HG02884 (cell line): Measurements from ENCODE around the gene C2CD3.

Source experiments
- ATAC-seq: cut with Tn5 transposase; IDR thresholded peaks from one replicate; pipeline ENCODE4 v1.9.1; 2021; ENCODE audit warnings: mild to moderate bottlenecking, moderate library complexity; ENCODE audit not compliant: unreplicated experiment

Gene C2CD3

GRCh38 chr11:73983741-73984538 lies 186.9 kb downstream of the C2CD3 start:
- no peak for ATAC-seq

- ATAC-seq, result peak; percentile 69
Observed at GRCh38 chr11:73982990-73983740, 187.6 kb downstream of the C2CD3 start.

- ATAC-seq, result peak; percentile 34
Observed at GRCh38 chr11:73982595-73982989, 188.2 kb downstream of the C2CD3 start, which contains the start of gene UCP2. TSS of gene UCP2 (minus strand) at chr11:73982843. CDS start at chr11:73978378, 4,465 bp downstream.

GRCh38 chr11:73981051-73981805 lies 189.6 kb downstream of the C2CD3 start:
- ATAC-seq, result no peak

- ATAC-seq, result peak; percentile 46
Observed at GRCh38 chr11:73980001-73980961, 190.5 kb downstream of the C2CD3 start.

- ATAC-seq, result no peak
Observed at GRCh38 chr11:73978576-73979086, 192.2 kb downstream of the C2CD3 start.

GRCh38 chr11:73977856-73978519 lies 192.8 kb downstream of the C2CD3 start:
- ATAC-seq, result no peak

GRCh38 chr11:73976451-73977151 lies 194.2 kb downstream of the C2CD3 start:
- ATAC-seq, result no peak

GRCh38 chr11:73975479-73975757 lies 195.4 kb downstream of the C2CD3 start:
- ATAC-seq, result no peak

- ATAC-seq, result no peak
Observed at GRCh38 chr11:73974604-73975478, 196.0 kb downstream of the C2CD3 start.

- ATAC-seq, result no peak
Observed at GRCh38 chr11:73972620-73973449, 198.0 kb downstream of the C2CD3 start.

GRCh38 chr11:73972187-73972586 lies 198.6 kb downstream of the C2CD3 start:
- no peak for ATAC-seq

- ATAC-seq, result no peak
Observed at GRCh38 chr11:73971175-73971719, 199.6 kb downstream of the C2CD3 start.

- ATAC-seq, result no peak
Observed at GRCh38 chr11:73969991-73970800, 200.6 kb downstream of the C2CD3 start.

GRCh38 chr11:73969091-73969490 lies 201.7 kb downstream of the C2CD3 start:
- ATAC-seq, result no peak

- ATAC-seq, result no peak
Observed at GRCh38 chr11:73968356-73968966, 202.3 kb downstream of the C2CD3 start.
